Natural killer cell (primary cell): ENCODE results near the gene DGKQ. TPM values are rescaled to one million over a fixed set of nuclear protein-coding genes. Genes with fewer than 3 reads are reported as not detected.
A peak's percentile ranks its signal among the peaks of the same experiment; 100 is the strongest.
"Not testable (repeated sequence)": the region's sequence is repeated elsewhere in the genome, so short reads cannot be mapped to it uniquely, and the experiment has no call there.

Experiments used
- ATAC-seq, 3 donors: fragments of 150-1000 bp in 2 of 3; fragments of 200-7000 bp in 1 of 3; cut with Tn5 transposase; 1 replicate in 1 of 3; 2 replicates in 2 of 3; pipeline ENCODE4 v1.10.0; 2021; ENCODE audit warnings: mild to moderate bottlenecking in 2 of 3, moderate library complexity in 2 of 3
- DNase-seq, 2 donors: peaks; one replicate each; pipeline versions ENCODE4 v3.0.0 to v3.0.0-alpha.2; 2013 to 2021; ENCODE audit warnings: mixed read lengths in 1 of 2
- H3K27ac ChIP-seq: one replicate; pipeline ENCODE4 v1.5.1; 2013; ENCODE audit warnings: mild to moderate bottlenecking, low read length
- H3K27me3 ChIP-seq: one replicate; pipeline ENCODE4 v1.6.1; 2013; ENCODE audit warnings: low read length; ENCODE audit not compliant: control insufficient read depth, insufficient read depth
- H3K36me3 ChIP-seq: one replicate; pipeline ENCODE4 v1.6.1; 2013; ENCODE audit warnings: low read length; ENCODE audit not compliant: control insufficient read depth, insufficient read depth
- H3K4me1 ChIP-seq: one replicate; pipeline ENCODE4 v1.6.1; 2013; ENCODE audit warnings: low read length; ENCODE audit not compliant: control insufficient read depth, insufficient read depth
- H3K4me3 ChIP-seq: one replicate; pipeline ENCODE4 v1.5.1; 2013; ENCODE audit warnings: low read length
- H3K9me3 ChIP-seq: one replicate; pipeline ENCODE4 v1.6.1; 2013; ENCODE audit warnings: low read length; ENCODE audit not compliant: control insufficient read depth, insufficient read depth
- H3K27ac Mint-ChIP-seq, 2 donors: one replicate each; pipeline ENCODE4 v1.8.0; 2022; ENCODE audit warnings: mild to moderate bottlenecking in 2 of 2, mixed read lengths in 2 of 2, moderate library complexity in 1 of 2
- H3K27me3 Mint-ChIP-seq, 2 donors: one replicate each; pipeline ENCODE4 v1.8.0; 2022; ENCODE audit warnings: low read depth in 2 of 2, mixed read lengths in 2 of 2
- H3K36me3 Mint-ChIP-seq: one replicate; pipeline ENCODE4 v1.8.0; 2022; ENCODE audit warnings: mixed read lengths
- H3K4me1 Mint-ChIP-seq, 2 donors: one replicate each; pipeline ENCODE4 v1.8.0; 2022; ENCODE audit warnings: mixed read lengths in 2 of 2
- H3K4me3 Mint-ChIP-seq: one replicate; pipeline ENCODE4 v1.8.0; 2022; ENCODE audit warnings: mild to moderate bottlenecking, moderate library complexity, mixed read lengths
- H3K9me3 Mint-ChIP-seq, 2 donors: one replicate each; pipeline ENCODE4 v1.8.0; 2022; ENCODE audit warnings: mixed read lengths in 2 of 2
- WGBS: methylation state at CpG from one replicate; pipeline ENCODE4 v1.1.7; 2013; ENCODE audit warnings: missing lambda C conversion rate; ENCODE audit not compliant: insufficient coverage; 5-methylcytosine and 5-hydroxymethylcytosine counted together
- intact Hi-C: fragments of 100-400 bp; cut with micrococcal nuclease; formaldehyde crosslinking; loops from one replicate; pipeline ENCODE4 v1.14.2; 2022
- total RNA-seq, 4 donors: library from RNA; stranded (reverse); fragments of 120-200 nt in 1 of 4; gene quantifications; one replicate each; pipeline versions ENCODE4 v1.2.3 to v1.2.4, GENCODE V29; 2013 to 2022
- TF ChIP-seq, protein P1 (sequence below): fragments of 200-600 bp; IDR thresholded peaks from one replicate; pipeline ENCODE4 v1.8.0; 2022; ENCODE audit warnings: antibody characterized with exemption

The DGKQ gene
- total RNA-seq, 3 donors from 2014 or later (not counting 1 experiment from before 2014, with no cell fraction given), result 64.2 to 79.5 (median 65.2) TPM

DNA sequence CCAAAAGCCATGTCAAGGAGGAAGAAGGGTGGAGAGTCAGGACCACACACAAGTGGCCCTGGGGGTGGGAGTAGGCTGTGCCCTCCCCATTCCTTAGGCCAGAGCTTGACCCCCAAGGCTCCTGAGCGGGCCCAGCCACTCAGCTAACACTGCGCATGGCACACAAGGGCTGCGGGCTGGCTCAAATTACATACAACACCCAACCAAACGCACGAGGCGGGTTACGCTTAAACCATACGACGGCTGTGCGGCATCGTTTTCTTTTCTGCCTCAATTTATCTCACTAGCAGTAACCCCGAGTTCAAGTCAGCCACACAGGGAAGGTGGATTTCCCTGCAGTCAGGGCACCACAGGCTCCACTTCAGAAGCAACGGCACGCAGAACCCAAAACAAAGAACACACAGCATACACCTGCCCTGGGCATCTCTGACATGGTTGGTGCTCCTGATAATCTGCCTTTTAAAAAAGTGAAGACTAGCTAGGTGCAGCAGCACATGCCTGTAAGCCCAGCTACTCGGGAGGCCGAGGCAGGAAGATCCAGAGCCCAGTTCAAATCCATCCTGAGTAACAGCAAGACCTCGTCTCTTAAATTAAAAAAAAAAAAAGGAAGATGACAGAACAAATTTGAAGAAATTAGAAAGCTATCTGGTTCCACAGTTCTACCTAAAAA, 44.1 kb downstream of the DGKQ start:
- Mint-ChIP-seq H3K36me3 (no peaks in the 10 kb centered on the region), H3K4me3 (peak overlapping the region; percentile 25), H3K4me1 (peaks cover 49 to 61% of the 10 kb centered on the region in 2 donors), H3K27ac (peak overlapping the region; percentile 89 to 95), H3K9me3 (no peaks in the 10 kb centered on the region), H3K27me3 (no peaks in the 10 kb centered on the region)
- Histone ChIP-seq H3K36me3 (peaks cover 5% of the 10 kb centered on the region), H3K27me3 (no peaks in the 10 kb centered on the region), H3K9me3 (no peaks in the 10 kb centered on the region), H3K27ac (no peak overlapping the region), H3K4me3 (no peak overlapping the region), H3K4me1 (peaks cover 67% of the 10 kb centered on the region)
- intact Hi-C loops, result no loop called here
- TF ChIP-seq, protein P1, sequence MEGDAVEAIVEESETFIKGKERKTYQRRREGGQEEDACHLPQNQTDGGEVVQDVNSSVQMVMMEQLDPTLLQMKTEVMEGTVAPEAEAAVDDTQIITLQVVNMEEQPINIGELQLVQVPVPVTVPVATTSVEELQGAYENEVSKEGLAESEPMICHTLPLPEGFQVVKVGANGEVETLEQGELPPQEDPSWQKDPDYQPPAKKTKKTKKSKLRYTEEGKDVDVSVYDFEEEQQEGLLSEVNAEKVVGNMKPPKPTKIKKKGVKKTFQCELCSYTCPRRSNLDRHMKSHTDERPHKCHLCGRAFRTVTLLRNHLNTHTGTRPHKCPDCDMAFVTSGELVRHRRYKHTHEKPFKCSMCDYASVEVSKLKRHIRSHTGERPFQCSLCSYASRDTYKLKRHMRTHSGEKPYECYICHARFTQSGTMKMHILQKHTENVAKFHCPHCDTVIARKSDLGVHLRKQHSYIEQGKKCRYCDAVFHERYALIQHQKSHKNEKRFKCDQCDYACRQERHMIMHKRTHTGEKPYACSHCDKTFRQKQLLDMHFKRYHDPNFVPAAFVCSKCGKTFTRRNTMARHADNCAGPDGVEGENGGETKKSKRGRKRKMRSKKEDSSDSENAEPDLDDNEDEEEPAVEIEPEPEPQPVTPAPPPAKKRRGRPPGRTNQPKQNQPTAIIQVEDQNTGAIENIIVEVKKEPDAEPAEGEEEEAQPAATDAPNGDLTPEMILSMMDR, result no peak
- 96% methylated on average over 16 of the region's 17 CpGs for WGBS
- ATAC-seq, result no peak
- no peak for DNase-seq

DNA sequence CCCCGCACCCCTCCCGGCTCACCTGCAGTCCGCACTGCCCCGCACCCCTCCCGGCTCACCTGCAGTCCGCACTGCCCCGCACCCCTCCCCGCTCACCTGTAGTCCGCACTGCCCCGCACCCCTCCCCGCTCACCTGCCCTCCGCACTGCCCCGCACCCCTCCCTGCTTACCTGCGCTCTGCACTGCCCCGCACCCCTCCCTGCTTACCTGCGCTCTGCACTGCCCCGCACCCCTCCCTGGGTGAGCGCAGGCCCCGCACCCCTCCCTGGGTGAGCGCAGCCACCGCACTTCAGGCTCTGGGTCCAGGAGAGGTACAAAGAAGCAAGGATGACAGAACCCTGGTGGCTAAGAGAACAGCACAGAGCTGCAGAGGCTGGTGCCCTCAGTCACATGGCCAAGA, 45.8 kb downstream of the DGKQ start:
- 98% methylated on average over 21 of the region's 21 CpGs for WGBS
- H3K4me1 Mint-ChIP-seq, result peaks cover 52 to 63% of the 10 kb centered on the region in 2 donors
- H3K27me3 Mint-ChIP-seq, H3K36me3 ChIP-seq, ATAC-seq, H3K9me3 ChIP-seq, H3K9me3 Mint-ChIP-seq, H3K4me3 ChIP-seq, intact Hi-C loops, DNase-seq, H3K27ac Mint-ChIP-seq, H3K27me3 ChIP-seq, H3K36me3 Mint-ChIP-seq, H3K27ac ChIP-seq: not testable (repeated sequence)
- peak overlapping the region; percentile 9 for H3K4me3 Mint-ChIP-seq
- peaks cover 69% of the 10 kb centered on the region for H3K4me1 ChIP-seq

DNA sequence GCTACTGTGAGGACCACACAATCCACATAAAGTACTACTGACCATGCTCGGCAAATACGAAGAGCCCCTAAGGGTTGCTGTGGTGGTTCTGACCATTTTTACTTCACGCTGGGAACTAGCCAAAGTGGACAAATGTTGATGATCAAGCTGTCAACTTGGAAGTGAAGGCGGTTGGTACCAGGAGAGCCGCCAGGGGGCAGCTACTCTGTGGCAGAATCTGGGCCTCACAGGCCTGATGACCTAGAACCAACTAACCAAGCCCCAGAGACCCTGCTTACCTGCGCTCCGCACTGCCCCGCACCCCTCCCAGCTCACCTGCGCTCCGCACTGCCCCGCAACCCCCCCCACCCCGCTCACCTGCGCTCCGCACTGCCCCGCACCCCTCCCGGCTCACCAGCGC, 46.8 kb downstream of the DGKQ start:
- H3K4me3 Mint-ChIP-seq, result peak overlapping the region; percentile 15
- TF ChIP-seq, protein P1, result no peak
- H3K27ac ChIP-seq, result no peak overlapping the region
- no peaks in the 10 kb centered on the region for H3K9me3 Mint-ChIP-seq
- H3K27me3 ChIP-seq, result no peaks in the 10 kb centered on the region
- H3K4me3 ChIP-seq, result no peak overlapping the region
- intact Hi-C loops, result no loop called here
- H3K9me3 ChIP-seq, result no peaks in the 10 kb centered on the region
- peaks cover 5% of the 10 kb centered on the region for H3K36me3 ChIP-seq
- ATAC-seq (no peak), DNase-seq (no peak)
- no peaks in the 10 kb centered on the region for H3K36me3 Mint-ChIP-seq
- H3K4me1 ChIP-seq, result peaks cover 76% of the 10 kb centered on the region
- WGBS, result 97% methylated on average over 11 of the region's 17 CpGs
- no peaks in the 10 kb centered on the region for H3K27me3 Mint-ChIP-seq
- peak overlapping the region; percentile 82 to 84 for H3K27ac Mint-ChIP-seq
- peaks cover 56 to 66% of the 10 kb centered on the region in 2 donors for H3K4me1 Mint-ChIP-seq

DNA sequence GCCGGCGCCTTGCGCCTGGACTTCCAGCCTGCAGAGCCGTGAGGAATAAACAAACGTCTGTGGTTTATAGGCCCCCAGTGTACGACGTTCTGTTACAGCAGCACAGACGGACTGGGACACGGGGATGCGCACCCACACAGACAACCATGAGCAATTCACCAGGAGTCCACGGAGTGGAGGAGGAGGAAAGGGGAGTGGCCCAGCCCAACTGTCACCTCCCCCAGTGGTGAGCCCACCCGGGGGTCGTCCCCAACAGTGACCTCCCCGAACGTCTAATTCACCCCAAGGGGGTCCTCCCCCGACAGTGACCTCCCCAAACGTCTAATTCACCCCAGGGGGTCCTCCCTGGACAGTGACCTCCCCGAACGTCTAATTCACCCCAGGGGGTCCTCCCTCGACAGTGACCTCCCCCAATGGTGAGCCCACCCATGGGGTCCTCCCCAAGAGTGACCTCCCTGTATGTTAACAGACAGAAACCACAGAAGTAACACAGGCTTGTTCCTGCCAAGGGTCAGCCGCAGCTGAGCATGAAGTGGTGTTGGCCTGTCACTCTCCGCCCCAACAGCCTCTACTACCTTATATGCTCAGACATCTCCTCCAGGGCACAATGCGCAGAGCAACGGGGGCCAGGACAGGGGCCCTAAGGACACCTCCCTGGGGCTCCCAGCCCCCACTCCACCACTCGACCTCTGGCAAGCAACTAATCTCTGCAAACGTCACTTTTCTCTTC, 47.4 kb downstream of the DGKQ start:
- H3K27ac ChIP-seq, result no peak overlapping the region

More for the DNA sequence above, 47.4 kb downstream of the DGKQ start:
- ATAC-seq, result no peak
- no peak for DNase-seq
- Histone ChIP-seq H3K9me3 (no peaks in the 10 kb centered on the region), H3K4me1 (peaks cover 73% of the 10 kb centered on the region), H3K4me3 (no peak overlapping the region), H3K27me3 (no peaks in the 10 kb centered on the region), H3K36me3 (peaks cover 5% of the 10 kb centered on the region)
- 92% methylated on average over 26 of the region's 26 CpGs for WGBS
- intact Hi-C loops, result no loop called here
- peak overlapping the region; percentile 82 to 84 for H3K27ac Mint-ChIP-seq
- TF ChIP-seq, protein P1, result no peak
- H3K36me3 Mint-ChIP-seq, result no peaks in the 10 kb centered on the region
- H3K4me1 Mint-ChIP-seq, result peaks cover 56 to 66% of the 10 kb centered on the region in 2 donors
- no peaks in the 10 kb centered on the region for H3K9me3 Mint-ChIP-seq
- H3K27me3 Mint-ChIP-seq, result no peaks in the 10 kb centered on the region
- H3K4me3 Mint-ChIP-seq, result peak overlapping the region; percentile 15
